ENCODE data around the gene VAMP4.

The VAMP4 gene

DNA sequence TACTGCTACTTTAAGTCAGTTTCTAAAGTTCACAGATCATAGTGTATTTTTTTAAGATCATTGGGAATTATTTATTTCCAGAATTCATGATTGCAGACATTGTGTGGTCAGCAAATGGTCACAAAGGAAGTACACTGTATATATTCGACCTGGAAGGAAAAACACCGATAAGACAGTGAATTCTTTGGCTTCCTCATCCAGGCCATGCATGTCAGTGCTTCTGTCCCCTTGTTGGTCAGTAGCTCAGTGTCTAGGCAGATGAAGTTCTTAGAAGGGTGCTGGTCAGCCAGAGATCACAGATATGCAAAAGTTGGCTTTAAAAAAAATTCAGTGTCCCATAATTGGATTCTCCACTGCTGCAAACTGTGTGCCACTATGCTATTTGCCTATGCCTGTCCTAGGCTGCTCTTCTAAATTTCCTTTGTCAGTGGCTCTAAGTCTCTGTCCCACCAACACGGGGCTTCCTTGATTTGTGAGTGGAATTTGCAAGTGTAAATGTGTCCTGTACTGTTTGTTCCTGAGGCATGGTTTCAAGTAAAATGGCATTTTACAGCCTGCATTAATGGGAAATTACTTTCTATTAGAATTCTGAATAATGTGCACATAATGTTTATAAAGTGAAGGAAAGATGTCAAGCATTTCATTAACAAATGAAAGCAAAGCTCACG is 12.0 kb upstream of the VAMP4 start:
- TF ChIP-seq, protein P1, sequence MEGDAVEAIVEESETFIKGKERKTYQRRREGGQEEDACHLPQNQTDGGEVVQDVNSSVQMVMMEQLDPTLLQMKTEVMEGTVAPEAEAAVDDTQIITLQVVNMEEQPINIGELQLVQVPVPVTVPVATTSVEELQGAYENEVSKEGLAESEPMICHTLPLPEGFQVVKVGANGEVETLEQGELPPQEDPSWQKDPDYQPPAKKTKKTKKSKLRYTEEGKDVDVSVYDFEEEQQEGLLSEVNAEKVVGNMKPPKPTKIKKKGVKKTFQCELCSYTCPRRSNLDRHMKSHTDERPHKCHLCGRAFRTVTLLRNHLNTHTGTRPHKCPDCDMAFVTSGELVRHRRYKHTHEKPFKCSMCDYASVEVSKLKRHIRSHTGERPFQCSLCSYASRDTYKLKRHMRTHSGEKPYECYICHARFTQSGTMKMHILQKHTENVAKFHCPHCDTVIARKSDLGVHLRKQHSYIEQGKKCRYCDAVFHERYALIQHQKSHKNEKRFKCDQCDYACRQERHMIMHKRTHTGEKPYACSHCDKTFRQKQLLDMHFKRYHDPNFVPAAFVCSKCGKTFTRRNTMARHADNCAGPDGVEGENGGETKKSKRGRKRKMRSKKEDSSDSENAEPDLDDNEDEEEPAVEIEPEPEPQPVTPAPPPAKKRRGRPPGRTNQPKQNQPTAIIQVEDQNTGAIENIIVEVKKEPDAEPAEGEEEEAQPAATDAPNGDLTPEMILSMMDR (IDR thresholded peaks at IDR 0.05; ENCODE audit: extremely low read depth, insufficient read depth, missing control alignments): no peak
- in situ Hi-C loops (cut with MboI; ENCODE audit: low pct_unique_long_range_greater_than_20kb, low sequenced_read_pairs, unreplicated experiment): no loop called here
- DNase-seq (ENCODE audit: low spot score): no peak

GRCh38 chr1:171753182-171753581 is 11.3 kb upstream of the VAMP4 start:
- in situ Hi-C loops (cut with MboI; ENCODE audit: low pct_unique_long_range_greater_than_20kb, low sequenced_read_pairs, unreplicated experiment): no loop called here
- no peak for DNase-seq (ENCODE audit: low spot score)
- TF ChIP-seq, protein P1 (IDR thresholded peaks at IDR 0.05; ENCODE audit: extremely low read depth, insufficient read depth, missing control alignments): no peak

- DNase-seq (ENCODE audit: low spot score): no peak
- in situ Hi-C loops (cut with MboI; ENCODE audit: low pct_unique_long_range_greater_than_20kb, low sequenced_read_pairs, unreplicated experiment): no loop called here
- TF ChIP-seq, protein P1 (IDR thresholded peaks at IDR 0.05; ENCODE audit: extremely low read depth, insufficient read depth, missing control alignments): no peak
These were observed 9.4 kb upstream of the VAMP4 start for GRCh38 chr1:171751221-171751620.

- in situ Hi-C loops (cut with MboI; ENCODE audit: low pct_unique_long_range_greater_than_20kb, low sequenced_read_pairs, unreplicated experiment): no loop called here
- no peak for DNase-seq (ENCODE audit: low spot score)
- TF ChIP-seq, protein P1 (IDR thresholded peaks at IDR 0.05; ENCODE audit: extremely low read depth, insufficient read depth, missing control alignments): no peak
These were observed 6.8 kb upstream of the VAMP4 start for GRCh38 chr1:171748651-171749050.

GRCh38 chr1:171744986-171745385 is 3.1 kb upstream of the VAMP4 start:
- DNase-seq (ENCODE audit: low spot score): no peak
- TF ChIP-seq, protein P1 (IDR thresholded peaks at IDR 0.05; ENCODE audit: extremely low read depth, insufficient read depth, missing control alignments): no peak

GRCh38 chr1:171743081-171743870 is 1.4 kb upstream of the VAMP4 start:
- in situ Hi-C loops (cut with MboI; ENCODE audit: low pct_unique_long_range_greater_than_20kb, low sequenced_read_pairs, unreplicated experiment): no loop called here
- no peak for DNase-seq (ENCODE audit: low spot score)
- TF ChIP-seq, protein P1 (IDR thresholded peaks at IDR 0.05; ENCODE audit: extremely low read depth, insufficient read depth, missing control alignments): no peak

More at GRCh38 chr1:171744986-171745385, 3.1 kb upstream of the VAMP4 start:
- in situ Hi-C loops (cut with MboI; ENCODE audit: low pct_unique_long_range_greater_than_20kb, low sequenced_read_pairs, unreplicated experiment): no loop called here
